HUES64 (cell line): ENCODE results near the gene OTUD6A.

Experiments used
- H3K27ac ChIP-seq: 2 replicates; pipeline ENCODE4 v1.7.0; 2013; ENCODE audit warnings: low read depth, low read length, inconsistent platforms
- H3K27me3 ChIP-seq: 2 replicates; pipeline ENCODE4 v1.6.1; 2013; ENCODE audit warnings: mild to moderate bottlenecking, low read length; ENCODE audit not compliant: insufficient read depth
- H3K36me3 ChIP-seq: 2 replicates; pipeline ENCODE4 v1.6.1; 2013; ENCODE audit warnings: mild to moderate bottlenecking, low read length; ENCODE audit not compliant: insufficient read depth
- H3K4me1 ChIP-seq: 2 replicates; pipeline ENCODE4 v1.6.1; 2013; ENCODE audit warnings: mild to moderate bottlenecking, low read length, moderate library complexity; ENCODE audit not compliant: insufficient read depth
- H3K4me3 ChIP-seq: 2 replicates; pipeline ENCODE4 v1.5.1; 2013; ENCODE audit warnings: mild to moderate bottlenecking, low read length, moderate library complexity
- H3K9ac ChIP-seq: 2 replicates; pipeline ENCODE4 v1.6.1; 2013; ENCODE audit warnings: mild to moderate bottlenecking, low read depth, low read length
- H3K9me3 ChIP-seq: 2 replicates; pipeline ENCODE4 v1.6.1; 2013; ENCODE audit warnings: low read depth, low read length; ENCODE audit not compliant: insufficient read depth
- WGBS: fragments of 150-250, 120-280 bp; methylation state at CpG from one replicate; pipeline ENCODE4 v1.1.7; 2013; ENCODE audit warnings: missing lambda C conversion rate; 5-methylcytosine and 5-hydroxymethylcytosine counted together

OTUD6A gene

DNA sequence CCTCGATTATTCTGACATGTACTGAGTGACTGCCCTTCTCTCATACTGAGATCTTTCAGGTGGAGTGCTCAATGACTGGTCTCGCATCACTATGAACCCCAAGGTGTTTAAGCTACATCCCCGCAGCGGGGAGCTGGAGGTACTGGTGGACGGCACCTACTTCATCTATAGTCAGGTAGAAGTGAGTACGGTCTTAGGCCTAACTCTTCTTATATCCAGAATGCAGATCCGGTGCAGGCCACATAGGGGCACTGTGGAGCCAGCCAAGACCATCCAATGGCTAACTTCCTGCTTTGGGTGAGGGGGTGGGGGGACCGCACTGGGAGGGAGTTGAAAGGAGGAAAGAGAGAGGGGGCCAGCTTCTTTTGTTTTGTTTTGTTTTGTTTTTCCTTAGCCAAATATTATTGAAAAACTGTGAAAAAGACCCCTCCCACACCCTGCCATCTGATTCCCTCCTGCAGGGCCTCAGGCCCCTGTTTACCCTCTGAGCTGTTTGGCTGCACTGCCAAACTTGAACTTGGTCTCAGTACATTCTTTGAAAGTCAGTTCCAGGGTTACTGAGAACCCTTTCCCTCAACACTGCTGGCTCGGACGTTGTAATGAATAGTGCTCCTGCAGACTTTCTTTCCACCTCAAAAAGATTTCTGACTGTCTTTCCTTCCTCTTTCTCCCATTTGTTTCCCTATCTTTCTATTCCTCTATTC is 28.8 kb upstream of the OTUD6A start:
- no peaks in the 10 kb centered on the region for H3K36me3 ChIP-seq
- H3K27ac ChIP-seq = no peak overlapping the region
- H3K4me3 ChIP-seq = no peak overlapping the region
- 0 out of 2 replicates have a peak, but pooled peaks cover 2% of the 10 kb centered on the region for H3K4me1 ChIP-seq
- 75% methylated on average over 6 of the region's 10 CpGs for WGBS
- H3K27me3 ChIP-seq = no peaks in the 10 kb centered on the region
- no peak overlapping the region for H3K9ac ChIP-seq
- H3K9me3 ChIP-seq = no peaks in the 10 kb centered on the region

DNA sequence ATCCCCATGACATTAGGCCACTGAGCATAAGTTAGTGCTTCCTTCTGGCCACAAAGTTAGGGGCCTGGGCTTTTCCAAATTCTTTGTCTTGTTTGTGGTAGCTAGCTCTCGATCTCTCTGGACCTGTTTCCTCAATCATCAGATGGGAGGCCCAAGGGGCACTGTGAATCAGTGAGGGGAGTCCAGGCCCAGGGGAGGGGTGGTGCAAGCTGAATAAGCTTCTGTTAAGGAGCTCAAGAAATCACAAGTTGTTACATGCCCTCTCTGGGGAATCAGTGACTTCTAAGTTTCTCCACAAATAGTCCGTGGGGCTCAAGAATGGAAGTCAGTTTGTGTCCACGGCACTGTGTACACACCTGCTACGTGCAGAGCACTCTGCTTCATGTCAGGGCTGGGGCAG is 27.6 kb upstream of the OTUD6A start:
- Histone ChIP-seq H3K27me3 (no peaks in the 10 kb centered on the region), H3K27ac (no peak overlapping the region)
- WGBS = 93% methylated on average over 4 of the region's 4 CpGs

DNA sequence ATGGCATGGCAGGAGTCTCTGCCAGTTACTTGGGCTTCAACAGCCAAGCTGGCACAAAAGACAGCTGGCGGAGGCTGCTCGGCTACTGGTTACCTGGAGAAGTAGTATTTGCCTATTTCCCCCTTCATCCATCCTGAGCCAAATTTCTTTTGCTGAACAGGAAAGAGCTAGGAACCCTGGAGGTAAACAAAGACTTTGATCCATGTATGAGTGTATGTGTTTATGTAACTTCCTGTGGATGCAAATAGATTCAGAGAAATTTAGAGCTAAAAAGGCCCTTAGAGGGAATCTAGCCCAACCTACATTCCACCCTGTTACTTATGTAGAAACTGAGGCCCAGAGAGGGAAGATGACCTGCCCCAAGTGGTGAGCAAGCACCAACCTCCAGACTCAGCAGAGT is 23.7 kb upstream of the OTUD6A start:
- no peak overlapping the region for H3K9ac ChIP-seq
- H3K27me3 ChIP-seq = no peaks in the 10 kb centered on the region
- H3K4me1 ChIP-seq = 0 out of 2 replicates have a peak, but pooled peaks cover 2% of the 10 kb centered on the region
- no peak overlapping the region for H3K4me3 ChIP-seq
- H3K9me3 ChIP-seq = no peaks in the 10 kb centered on the region
- H3K36me3 ChIP-seq = no peaks in the 10 kb centered on the region
- H3K27ac ChIP-seq = no peak overlapping the region
- no CpG with 5 or more reads among the region's 2 CpGs for WGBS

More for the DNA sequence above, 27.6 kb upstream of the OTUD6A start:
- Histone ChIP-seq H3K36me3 (no peaks in the 10 kb centered on the region), H3K9ac (no peak overlapping the region), H3K9me3 (no peaks in the 10 kb centered on the region), H3K4me1 (0 out of 2 replicates have a peak, but pooled peaks cover 2% of the 10 kb centered on the region), H3K4me3 (no peak overlapping the region)

DNA sequence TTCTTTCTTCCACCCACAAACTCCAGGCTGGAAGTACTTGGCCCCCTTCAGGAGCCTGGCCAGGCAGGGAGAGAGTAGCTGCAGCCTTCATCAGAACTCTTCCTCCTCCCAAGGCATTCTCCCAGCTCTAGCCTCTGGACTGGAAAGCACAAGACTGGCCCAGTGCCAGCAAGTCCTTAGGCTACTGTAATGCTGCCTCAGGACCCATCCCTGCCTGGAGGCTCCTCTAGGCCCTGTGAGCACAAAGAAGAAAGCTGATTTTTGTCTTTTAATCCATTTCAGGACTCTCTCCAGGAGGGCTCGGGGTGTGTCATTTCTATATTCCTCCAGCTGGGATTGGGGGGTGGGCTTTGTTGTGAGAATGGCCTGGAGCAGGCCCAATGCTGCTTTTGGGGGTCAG is 23.3 kb upstream of the OTUD6A start:
- WGBS = no CpG with 5 or more reads among the region's 1 CpG
- no peak overlapping the region for H3K9ac ChIP-seq
- no peak overlapping the region for H3K4me3 ChIP-seq
- H3K9me3 ChIP-seq = no peaks in the 10 kb centered on the region
- H3K27ac ChIP-seq = no peak overlapping the region
- no peaks in the 10 kb centered on the region for H3K36me3 ChIP-seq
- H3K27me3 ChIP-seq = no peaks in the 10 kb centered on the region
- H3K4me1 ChIP-seq = no peaks in the 10 kb centered on the region

DNA sequence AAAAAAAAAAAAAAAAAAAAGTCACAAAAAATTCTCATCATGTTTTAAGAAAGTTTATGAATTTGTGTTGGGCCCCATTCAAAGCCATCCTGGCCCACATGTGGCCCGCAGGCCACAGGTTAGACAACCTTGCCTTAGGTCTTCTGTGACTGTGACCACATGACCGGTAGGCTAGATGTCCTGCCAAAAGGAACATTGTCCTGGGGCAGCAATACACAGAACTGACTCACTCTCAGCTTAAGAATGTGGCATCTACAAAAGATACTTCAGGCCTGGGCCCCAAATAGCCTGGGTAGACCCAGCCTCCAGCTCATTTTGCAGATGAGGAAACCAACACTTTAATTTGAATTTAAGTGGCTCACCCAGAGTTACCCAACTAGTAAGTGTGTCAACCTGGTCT is 22.5 kb upstream of the OTUD6A start:
- no peaks in the 10 kb centered on the region for H3K27me3 ChIP-seq
- H3K27ac ChIP-seq = no peak overlapping the region
- WGBS = 91% methylated on average over 2 of the region's 2 CpGs
- no peaks in the 10 kb centered on the region for H3K4me1 ChIP-seq
- H3K36me3 ChIP-seq = no peaks in the 10 kb centered on the region
- H3K4me3 ChIP-seq = no peak overlapping the region
- H3K9me3 ChIP-seq = no peaks in the 10 kb centered on the region
- H3K9ac ChIP-seq = no peak overlapping the region

DNA sequence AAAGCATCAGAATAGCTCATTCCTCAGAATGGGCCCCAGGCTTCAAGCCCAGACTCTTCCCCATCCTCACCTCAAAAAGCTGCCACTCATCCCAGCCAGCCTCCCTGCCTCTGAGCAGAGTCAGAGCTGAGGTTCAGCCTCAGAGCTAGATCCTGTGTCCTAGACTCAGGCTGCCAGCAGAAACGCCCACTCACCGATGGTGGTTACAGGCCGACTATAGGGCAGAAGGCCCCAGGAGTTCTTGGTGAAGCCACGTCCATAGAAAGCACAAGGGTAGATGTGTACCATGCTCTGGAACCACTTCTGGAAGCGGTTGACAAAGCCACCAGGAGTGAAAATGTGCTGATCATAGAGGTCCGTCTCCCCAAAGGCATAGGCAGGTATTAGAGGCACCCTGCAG is 20.3 kb upstream of the OTUD6A start:
- Histone ChIP-seq H3K4me1 (no peaks in the 10 kb centered on the region), H3K36me3 (no peaks in the 10 kb centered on the region), H3K27ac (no peak overlapping the region), H3K4me3 (no peak overlapping the region), H3K9me3 (no peaks in the 10 kb centered on the region), H3K9ac (no peak overlapping the region), H3K27me3 (no peaks in the 10 kb centered on the region)
- WGBS = 97% methylated on average over 6 of the region's 6 CpGs

DNA sequence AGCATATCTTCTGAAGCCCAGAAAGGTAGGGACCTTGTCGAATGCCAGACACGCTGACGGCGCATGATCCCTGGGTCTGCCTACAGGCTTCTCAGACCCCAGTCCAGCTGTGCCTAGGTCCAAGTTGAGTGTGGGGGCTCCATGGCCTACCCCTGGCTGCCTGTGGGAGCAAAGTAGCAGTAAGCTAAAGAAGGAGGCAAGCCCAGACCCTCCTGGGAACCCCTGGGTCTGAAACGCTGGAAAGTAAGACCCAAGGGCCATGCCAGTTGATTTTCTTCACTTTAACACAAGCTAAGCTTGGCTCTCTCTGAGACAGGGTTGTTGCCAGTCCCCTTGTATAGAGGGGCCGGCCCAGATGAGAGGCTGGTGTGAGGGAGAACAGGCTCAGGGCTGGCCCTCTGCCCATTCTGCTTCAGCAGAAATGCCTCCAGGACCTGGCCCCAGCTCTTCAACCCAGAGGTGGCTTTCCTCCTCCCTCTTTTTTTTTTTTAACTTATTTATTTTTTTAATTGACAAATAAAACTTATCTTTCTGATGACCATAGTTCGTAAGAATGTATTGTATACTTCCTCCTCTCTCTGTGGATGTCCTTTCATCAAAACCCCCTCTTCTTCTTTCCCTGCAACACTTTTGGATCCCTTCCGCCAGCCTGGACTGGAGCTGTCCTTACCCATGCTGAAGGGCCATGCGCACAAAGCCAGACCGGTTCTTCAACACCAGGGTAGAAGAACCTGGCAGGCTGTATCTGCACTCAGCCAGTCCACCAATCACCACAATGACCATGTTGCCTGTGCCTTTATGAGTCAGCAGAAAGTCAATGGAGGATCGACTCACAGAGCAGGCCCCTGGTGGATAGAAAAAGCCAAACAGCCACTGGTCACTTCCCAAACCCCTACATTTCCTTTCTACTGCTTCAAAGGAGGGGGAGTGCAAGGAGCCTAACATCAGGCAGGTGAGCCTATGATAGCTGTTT is 19.6 kb upstream of the OTUD6A start:
- 95% methylated on average over 11 of the region's 11 CpGs for WGBS
- Histone ChIP-seq H3K4me1 (no peaks in the 10 kb centered on the region), H3K27ac (no peak overlapping the region), H3K9me3 (no peaks in the 10 kb centered on the region), H3K9ac (no peak overlapping the region), H3K36me3 (no peaks in the 10 kb centered on the region), H3K4me3 (no peak overlapping the region), H3K27me3 (no peaks in the 10 kb centered on the region)

DNA sequence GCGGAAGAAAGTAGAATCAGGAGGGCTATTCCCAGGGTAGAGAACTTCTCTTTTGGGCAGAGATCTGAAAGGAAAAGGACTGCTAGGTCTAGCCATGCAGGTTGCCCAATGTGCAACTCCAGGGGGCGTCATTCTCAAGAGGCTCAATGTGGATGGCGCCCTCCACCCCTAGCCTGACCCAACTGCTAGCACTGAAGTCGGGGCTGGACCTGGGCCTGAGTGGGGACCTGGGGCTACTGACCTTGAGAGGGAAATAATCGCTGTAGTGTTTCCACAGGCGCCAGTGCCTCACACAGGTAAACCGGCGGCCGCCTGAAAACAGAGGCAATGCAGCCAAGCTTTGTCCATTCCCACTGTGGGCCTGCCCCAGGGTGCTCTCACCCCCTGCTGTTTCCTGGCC is 18.6 kb upstream of the OTUD6A start:
- Histone ChIP-seq H3K9ac (no peak overlapping the region), H3K4me3 (no peak overlapping the region), H3K36me3 (no peaks in the 10 kb centered on the region), H3K4me1 (no peaks in the 10 kb centered on the region), H3K27ac (no peak overlapping the region), H3K27me3 (no peaks in the 10 kb centered on the region), H3K9me3 (no peaks in the 10 kb centered on the region)
- 91% methylated on average over 9 of the region's 9 CpGs for WGBS

DNA sequence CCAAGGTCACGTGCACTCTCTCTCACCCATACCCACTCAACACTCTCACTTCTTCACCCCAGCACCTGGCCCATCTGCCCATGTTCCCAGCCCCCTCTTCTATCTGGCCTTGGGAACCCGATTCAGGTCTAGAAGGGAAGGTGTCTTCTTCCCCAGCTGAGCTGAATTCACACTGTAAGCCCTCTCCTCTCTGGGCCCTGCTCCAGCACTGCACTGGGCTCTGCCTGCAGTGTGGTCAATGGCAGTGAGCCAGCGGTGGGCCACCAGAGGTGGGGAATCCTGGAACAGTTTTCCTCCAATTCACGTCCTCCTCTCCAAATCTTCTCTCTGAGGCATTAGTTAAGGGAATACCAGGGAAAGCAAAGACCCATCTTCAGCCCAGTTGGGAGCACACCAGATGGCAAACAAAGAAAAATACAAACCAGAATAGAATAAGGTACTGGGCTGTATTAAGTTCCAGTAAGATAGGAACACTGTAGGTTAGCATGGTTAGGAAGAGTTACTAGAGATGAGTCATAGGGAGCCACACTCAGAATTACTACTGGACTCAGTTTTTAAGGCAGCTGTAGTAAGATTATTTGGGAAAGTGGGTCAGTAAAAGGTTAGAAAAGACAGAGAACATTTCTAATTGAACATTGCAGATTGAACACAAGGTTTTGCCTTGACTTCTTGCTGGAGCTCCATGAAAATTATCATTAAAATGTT is 17.6 kb upstream of the OTUD6A start:
- Histone ChIP-seq H3K4me3 (no peak overlapping the region), H3K27ac (no peak overlapping the region), H3K9me3 (no peaks in the 10 kb centered on the region), H3K27me3 (no peaks in the 10 kb centered on the region), H3K9ac (no peak overlapping the region), H3K36me3 (no peaks in the 10 kb centered on the region), H3K4me1 (no peaks in the 10 kb centered on the region)
- 93% methylated on average over 3 of the region's 4 CpGs for WGBS

DNA sequence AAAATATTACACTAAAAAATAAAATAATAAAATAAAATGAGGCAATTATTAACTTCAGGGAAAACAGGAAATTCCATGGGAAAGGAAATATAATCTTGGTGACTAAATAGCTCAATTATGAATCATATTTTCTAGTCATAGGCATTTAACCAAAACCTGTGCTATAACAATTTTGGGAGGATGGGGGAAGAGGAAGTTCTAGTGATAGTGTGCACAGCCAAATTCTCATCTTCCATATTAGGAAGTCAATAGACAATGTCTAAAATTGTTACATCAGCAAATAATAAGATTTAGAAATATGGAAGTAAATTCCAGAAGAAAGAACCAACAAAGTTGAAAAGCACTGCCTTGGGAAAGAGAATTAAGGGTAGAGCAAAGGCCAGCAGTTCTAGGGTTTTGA is 15.3 kb upstream of the OTUD6A start:
- Histone ChIP-seq H3K9me3 (no peaks in the 10 kb centered on the region), H3K9ac (no peak overlapping the region)

DNA sequence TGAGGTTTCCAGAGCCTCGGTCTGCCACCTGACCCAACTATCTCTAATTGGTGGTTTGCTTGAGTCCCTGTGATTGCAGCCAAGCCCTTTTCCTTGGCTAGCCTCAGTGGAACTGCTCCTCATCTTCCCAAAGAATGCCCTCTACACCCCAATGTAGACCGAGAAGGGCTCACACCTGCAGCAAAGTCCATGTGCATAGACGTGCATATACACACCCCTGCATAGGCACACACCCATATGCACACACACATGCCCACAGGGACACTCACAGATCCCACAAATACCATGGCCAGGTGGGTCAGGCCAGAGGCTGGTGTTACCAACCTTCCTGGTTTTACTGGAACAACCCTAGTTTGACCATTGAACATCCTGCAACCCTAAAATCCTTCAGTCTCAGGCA is 12.9 kb upstream of the OTUD6A start:
- no peaks in the 10 kb centered on the region for H3K27me3 ChIP-seq

More for the DNA sequence above, 15.3 kb upstream of the OTUD6A start:
- Histone ChIP-seq H3K4me3 (no peak overlapping the region), H3K4me1 (no peaks in the 10 kb centered on the region), H3K27me3 (no peaks in the 10 kb centered on the region), H3K27ac (no peak overlapping the region), H3K36me3 (no peaks in the 10 kb centered on the region)

More for the DNA sequence above, 12.9 kb upstream of the OTUD6A start:
- Histone ChIP-seq H3K36me3 (no peaks in the 10 kb centered on the region), H3K9me3 (no peaks in the 10 kb centered on the region), H3K27ac (no peak overlapping the region), H3K4me3 (no peak overlapping the region), H3K9ac (no peak overlapping the region), H3K4me1 (no peaks in the 10 kb centered on the region)
- 91% methylated on average over 3 of the region's 3 CpGs for WGBS
